Spleen (tissue), 7 donors: ENCODE results near the gene TMEM232.

Experiments
- CTCF ChIP-seq, 11 experiments: fragments of 200-600 bp in 7 of 11; fragments of 450-650 bp in 4 of 11; sonication (generic) in 4 of 11; IDR thresholded peaks in 8 of 11; conservative IDR thresholded peaks in 3 of 11; 1 replicate in 7 of 11; 2 replicates in 4 of 11; pipeline versions ENCODE4 v1.4.0 to v1.8.0; 2016 to 2021; ENCODE audit warnings: antibody characterized with exemption in 11 of 11, inconsistent platforms in 4 of 11, mild to moderate bottlenecking in 1 of 11
- POLR2AphosphoS5 ChIP-seq, 3 donors: sonication (generic); formaldehyde crosslinking; IDR thresholded peaks; one replicate each; pipeline ENCODE4 v1.5.1; 2017; ENCODE audit warnings: antibody characterized with exemption in 3 of 3
- donor health status: DM: no; HTN: no; CAD: no; lungs with moderate emphysema.
- donor health status: DM: no; HTN: no; CAD: no.
- donor health status: DM: no; HTN: no; CAD: no.

- no peak for TF ChIP-seq CTCF (IDR thresholded peaks at IDR 0.05 in 8 of 11, conservative IDR thresholded peaks at IDR 0.05 in 3 of 11)
- no peak for TF ChIP-seq POLR2AphosphoS5 (IDR thresholded peaks at IDR 0.05)
Observed at GRCh38 chr5:110463106-110463505, 263.4 kb downstream of the TMEM232 start.
